Liver (tissue), 9 donors: ENCODE measurements around the gene TYRO3. TPM values are rescaled to one million over a fixed set of nuclear protein-coding genes. Genes with fewer than 3 reads are reported as not detected.

Experiments
- DNase-seq: peaks from one replicate; pipeline ENCODE4 v3.0.0-alpha.2; 2017; ENCODE audit warnings: low spot score
- H3K27ac ChIP-seq, 2 donors: one replicate each; pipeline ENCODE4 v1.7.0; 2013; ENCODE audit warnings: inconsistent platforms in 2 of 2, low read length in 2 of 2, control low read depth in 1 of 2, low read depth in 1 of 2, mild to moderate bottlenecking in 1 of 2
- H3K27me3 ChIP-seq, 4 donors: one replicate each; pipeline versions ENCODE4 v1.6.1 to v1.7.0; 2013; ENCODE audit warnings: low read length in 3 of 4, inconsistent platforms in 1 of 4, mild to moderate bottlenecking in 1 of 4, moderate library complexity in 1 of 4; ENCODE audit not compliant: control insufficient read depth in 4 of 4, insufficient read depth in 4 of 4
- H3K36me3 ChIP-seq, 4 donors: one replicate each; pipeline versions ENCODE4 v1.6.1 to v1.7.0; 2013; ENCODE audit warnings: low read length in 3 of 4, mild to moderate bottlenecking in 3 of 4, low read depth in 1 of 4, moderate library complexity in 1 of 4; ENCODE audit not compliant: control insufficient read depth in 4 of 4, insufficient read depth in 3 of 4
- H3K4me1 ChIP-seq, 4 donors: one replicate each; pipeline versions ENCODE4 v1.6.1 to v1.7.0; 2013; ENCODE audit warnings: low read length in 3 of 4, mild to moderate bottlenecking in 3 of 4, moderate library complexity in 1 of 4; ENCODE audit not compliant: control insufficient read depth in 4 of 4, insufficient read depth in 4 of 4
- H3K4me3 ChIP-seq, 3 donors: one replicate each; pipeline versions ENCODE4 v1.6.1 to v1.7.0; 2013; ENCODE audit warnings: low read length in 3 of 3, control low read depth in 1 of 3, low read depth in 1 of 3, mild to moderate bottlenecking in 1 of 3
- H3K9ac ChIP-seq, 2 donors: one replicate each; pipeline ENCODE4 v1.7.0; 2013; ENCODE audit warnings: low read length in 2 of 2, mild to moderate bottlenecking in 2 of 2, moderate library complexity in 2 of 2, control low read depth in 1 of 2, low read depth in 1 of 2
- H3K9me3 ChIP-seq, 4 donors: one replicate each; pipeline versions ENCODE4 v1.6.1 to v1.7.0; 2013; ENCODE audit warnings: low read length in 3 of 4; ENCODE audit not compliant: control insufficient read depth in 4 of 4
- ATF3 ChIP-seq: IDR thresholded peaks from 2 replicates; pipeline ENCODE4 v1.6.1; 2016; ENCODE audit warnings: antibody characterized with exemption
- FOXA2 ChIP-seq: IDR thresholded peaks from 2 replicates; pipeline ENCODE4 v1.6.1; 2016; ENCODE audit warnings: antibody characterized with exemption
- HNF4G ChIP-seq: IDR thresholded peaks from 2 replicates; pipeline ENCODE4 v1.6.1; 2016; ENCODE audit warnings: antibody characterized with exemption
- MAX ChIP-seq: IDR thresholded peaks from 2 replicates; pipeline ENCODE4 v1.6.1; 2016; ENCODE audit warnings: antibody characterized with exemption
- NR2F2 ChIP-seq: IDR thresholded peaks from 2 replicates; pipeline ENCODE4 v1.6.1; 2016; ENCODE audit warnings: antibody characterized with exemption
- RXRA ChIP-seq, 2 donors: IDR thresholded peaks; 2 replicates each; pipeline ENCODE4 v1.6.1; 2017 to 2018; ENCODE audit warnings: antibody characterized with exemption in 2 of 2, mild to moderate bottlenecking in 1 of 2
- SP1 ChIP-seq: IDR thresholded peaks from 2 replicates; pipeline ENCODE4 v1.6.1; 2018; ENCODE audit warnings: antibody characterized with exemption, mild to moderate bottlenecking
- YY1 ChIP-seq: IDR thresholded peaks from 2 replicates; pipeline ENCODE4 v1.6.1; 2016; ENCODE audit warnings: antibody characterized with exemption, mild to moderate bottlenecking
- ZBTB33 ChIP-seq: IDR thresholded peaks from 2 replicates; pipeline ENCODE4 v1.6.1; 2016; ENCODE audit warnings: antibody characterized with exemption
- WGBS: extraction: QIAGEN DNeasy Blood & Tissue Kit; methylation state at CpG from one replicate; pipeline ENCODE4 v1.1.7; 2013; 5-methylcytosine and 5-hydroxymethylcytosine counted together
- polyA plus RNA-seq, 2 donors: library from polyadenylated mRNA; stranded (reverse) in 1 of 2; unstranded in 1 of 2; fragments of 200-250 nt in 1 of 2; fragments of >200 nt in 1 of 2; fragmentation: Nextera tagmentation in 1 of 2; extraction: Ambion mirVana in 1 of 2; gene quantifications; one replicate each; pipeline versions ENCODE4 v1.2.1 to v1.2.3, GENCODE V29; 2013 to 2015
- total RNA-seq, 2 donors: library from RNA; depleted of rRNA; stranded (reverse); fragments of >200 nt; gene quantifications; one replicate each; pipeline ENCODE4 v1.2.3, GENCODE V29; 2014
- donor health status: healthy.
- donor health status: healthy.
- donor health status: healthy.
- donor health status: healthy.
- donor health status: healthy.

Gene TYRO3
- total and polyA plus RNA-seq, 4 donors = 1.1 to 2.3 (median 2.3) TPM

GRCh38 chr15:41544650-41545015, 14.4 kb upstream of the TYRO3 start:
- TF ChIP-seq HNF4G (no peak), ATF3 (no peak), ZBTB33 (no peak), RXRA (IDR thresholded peaks at IDR 0.05) (no peak), MAX (no peak)
- no peak overlapping the region for H3K9ac ChIP-seq

GRCh38 chr15:41545218-41545617, 13.8 kb upstream of the TYRO3 start:
- Histone ChIP-seq H3K27ac (no peak overlapping the region), H3K27me3 (no peaks in the 10 kb centered on the region), H3K9ac (no peak overlapping the region), H3K4me1 (peaks cover 0 to 7% (median 1%) of the 10 kb centered on the region in 4 donors), H3K36me3 (no peaks in the 10 kb centered on the region), H3K9me3 (no peaks in the 10 kb centered on the region), H3K4me3 (no peak overlapping the region)
- DNase-seq = no peak
- TF ChIP-seq YY1 (no peak), HNF4G (no peak), SP1 (no peak), RXRA (IDR thresholded peaks at IDR 0.05) (no peak), FOXA2 (no peak), ATF3 (no peak), NR2F2 (no peak)
- 78% methylated on average over 3 of the region's 3 CpGs for WGBS

More at GRCh38 chr15:41544650-41545015, 14.4 kb upstream of the TYRO3 start:
- no peaks in the 10 kb centered on the region for H3K36me3 ChIP-seq
- no peak for DNase-seq
- H3K27me3 ChIP-seq = no peaks in the 10 kb centered on the region
- H3K27ac ChIP-seq = no peak overlapping the region
- H3K4me3 ChIP-seq = peak overlapping the region in 1 of 3 donors; percentile 65
- 72% methylated on average over 15 of the region's 15 CpGs for WGBS
- H3K4me1 ChIP-seq = peaks cover 0 to 7% (median 1%) of the 10 kb centered on the region in 4 donors
- no peaks in the 10 kb centered on the region for H3K9me3 ChIP-seq

GRCh38 chr15:41546851-41547786, 11.9 kb upstream of the TYRO3 start:
- H3K36me3 ChIP-seq = no peaks in the 10 kb centered on the region
- H3K9ac ChIP-seq = no peak overlapping the region
- no peaks in the 10 kb centered on the region for H3K27me3 ChIP-seq
- no peaks in the 10 kb centered on the region for H3K9me3 ChIP-seq
- DNase-seq = no peak
- WGBS = 90% methylated on average over 13 of the region's 13 CpGs
- H3K4me1 ChIP-seq = peaks cover 0 to 7% (median 1%) of the 10 kb centered on the region in 4 donors
- H3K27ac ChIP-seq = no peak overlapping the region
- TF ChIP-seq HNF4G = no peak
- no peak overlapping the region for H3K4me3 ChIP-seq
